ENCODE data around the gene OR2J3.

Gene OR2J3

DNA sequence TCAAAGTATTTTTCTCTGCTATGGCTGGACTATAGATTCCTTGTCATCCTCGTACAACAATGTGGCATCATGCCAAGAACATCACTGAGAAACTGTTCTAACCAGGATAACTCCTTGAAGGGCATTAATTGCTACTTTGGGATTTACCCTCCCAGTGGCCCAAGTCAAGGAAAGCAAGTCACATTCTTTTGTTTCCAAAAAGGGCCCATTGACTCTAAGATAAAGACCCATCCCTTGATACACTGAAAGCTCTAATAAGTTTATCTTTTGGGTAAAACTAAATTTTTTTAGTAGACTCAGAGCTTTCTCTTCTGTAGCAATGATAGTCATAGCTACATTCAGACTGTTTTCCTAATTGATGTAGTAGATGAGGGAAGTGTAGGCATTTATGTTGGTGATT lies at the start of gene OR2J3:
Gene OR2J3, plus strand, starts transcription at position 301 of the 400 bp plus-strand sequence. CDS start 3,833 bp downstream, outside the sequence.
- H3K27ac ChIP-seq: no peak within 1 kb of the TSS

DNA sequence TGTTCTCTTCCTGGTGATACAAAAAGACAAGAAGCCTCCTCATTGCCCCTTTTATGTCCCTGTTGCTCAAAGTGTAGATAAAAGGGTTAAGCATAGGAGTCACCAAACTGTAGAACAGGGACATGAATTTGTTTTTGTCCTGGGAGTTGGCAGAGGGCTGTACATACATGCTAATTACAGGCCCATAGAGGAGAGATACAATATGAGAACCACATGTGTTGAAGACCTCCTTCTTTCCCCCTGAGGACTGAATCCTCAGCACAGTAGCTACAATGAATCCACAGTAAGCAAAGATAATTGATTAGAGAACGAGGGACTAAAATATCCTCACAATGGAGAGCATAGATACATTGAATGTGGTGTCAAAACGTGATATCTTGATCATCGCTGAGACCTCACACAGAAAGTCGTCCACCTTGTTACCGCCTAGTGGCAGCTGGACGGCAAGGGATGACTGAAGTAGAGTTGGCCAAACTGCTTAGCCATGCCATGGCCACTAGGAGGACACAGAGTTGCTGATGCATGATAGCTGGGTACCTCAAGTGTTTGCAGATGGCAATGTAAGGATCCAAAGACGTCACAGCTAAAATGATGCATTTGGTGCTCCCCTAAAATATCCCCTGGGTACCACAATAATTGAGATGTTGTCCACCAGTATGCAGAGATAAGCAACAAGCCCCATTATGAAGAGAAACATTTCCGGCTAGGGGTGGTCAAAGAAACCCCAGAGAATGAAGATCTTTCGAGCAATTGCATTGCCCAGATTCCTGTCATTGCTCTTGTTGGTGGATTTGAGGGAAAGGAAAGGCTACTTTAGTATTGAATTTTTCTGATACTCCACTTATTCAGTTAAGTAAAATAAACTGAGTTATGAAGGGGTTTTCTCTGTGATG lies 35.8 kb upstream of the OR2J3 start:
- H3K27ac ChIP-seq: no peak overlapping the region
- no peak for TF ChIP-seq ZFX (IDR thresholded peaks at IDR 0.05; ENCODE audit: borderline replicate concordance)
- TF ChIP-seq, protein P1, sequence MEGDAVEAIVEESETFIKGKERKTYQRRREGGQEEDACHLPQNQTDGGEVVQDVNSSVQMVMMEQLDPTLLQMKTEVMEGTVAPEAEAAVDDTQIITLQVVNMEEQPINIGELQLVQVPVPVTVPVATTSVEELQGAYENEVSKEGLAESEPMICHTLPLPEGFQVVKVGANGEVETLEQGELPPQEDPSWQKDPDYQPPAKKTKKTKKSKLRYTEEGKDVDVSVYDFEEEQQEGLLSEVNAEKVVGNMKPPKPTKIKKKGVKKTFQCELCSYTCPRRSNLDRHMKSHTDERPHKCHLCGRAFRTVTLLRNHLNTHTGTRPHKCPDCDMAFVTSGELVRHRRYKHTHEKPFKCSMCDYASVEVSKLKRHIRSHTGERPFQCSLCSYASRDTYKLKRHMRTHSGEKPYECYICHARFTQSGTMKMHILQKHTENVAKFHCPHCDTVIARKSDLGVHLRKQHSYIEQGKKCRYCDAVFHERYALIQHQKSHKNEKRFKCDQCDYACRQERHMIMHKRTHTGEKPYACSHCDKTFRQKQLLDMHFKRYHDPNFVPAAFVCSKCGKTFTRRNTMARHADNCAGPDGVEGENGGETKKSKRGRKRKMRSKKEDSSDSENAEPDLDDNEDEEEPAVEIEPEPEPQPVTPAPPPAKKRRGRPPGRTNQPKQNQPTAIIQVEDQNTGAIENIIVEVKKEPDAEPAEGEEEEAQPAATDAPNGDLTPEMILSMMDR (IDR thresholded peaks at IDR 0.05): peak; percentile 78

More for the DNA sequence above, at the start of gene OR2J3:
- TF ChIP-seq ZFX (IDR thresholded peaks at IDR 0.05; ENCODE audit: borderline replicate concordance): no peak
- TF ChIP-seq, protein P1 (IDR thresholded peaks at IDR 0.05): no peak

DNA sequence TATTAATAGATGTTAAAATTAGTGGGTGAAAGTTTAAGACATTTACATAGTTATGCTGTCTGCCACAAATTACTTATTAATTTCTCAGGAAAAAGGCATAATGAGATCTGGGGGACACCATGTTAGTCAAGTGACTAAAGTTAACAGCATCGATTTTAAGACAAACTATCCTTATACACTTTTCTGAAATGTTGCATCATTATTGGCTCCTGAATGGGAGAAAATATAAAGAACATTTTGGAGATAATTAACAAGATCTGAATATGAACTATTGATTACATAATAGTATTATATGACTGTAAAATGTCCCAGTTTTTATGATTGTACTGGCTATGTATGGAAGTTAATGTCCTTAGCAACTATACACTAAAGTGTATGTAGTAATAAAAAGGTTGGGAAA lies 28.7 kb upstream of the OR2J3 start:
- TF ChIP-seq ZFX (IDR thresholded peaks at IDR 0.05; ENCODE audit: borderline replicate concordance): no peak
- TF ChIP-seq, protein P1 (IDR thresholded peaks at IDR 0.05): no peak
- H3K27ac ChIP-seq: no peak overlapping the region

DNA sequence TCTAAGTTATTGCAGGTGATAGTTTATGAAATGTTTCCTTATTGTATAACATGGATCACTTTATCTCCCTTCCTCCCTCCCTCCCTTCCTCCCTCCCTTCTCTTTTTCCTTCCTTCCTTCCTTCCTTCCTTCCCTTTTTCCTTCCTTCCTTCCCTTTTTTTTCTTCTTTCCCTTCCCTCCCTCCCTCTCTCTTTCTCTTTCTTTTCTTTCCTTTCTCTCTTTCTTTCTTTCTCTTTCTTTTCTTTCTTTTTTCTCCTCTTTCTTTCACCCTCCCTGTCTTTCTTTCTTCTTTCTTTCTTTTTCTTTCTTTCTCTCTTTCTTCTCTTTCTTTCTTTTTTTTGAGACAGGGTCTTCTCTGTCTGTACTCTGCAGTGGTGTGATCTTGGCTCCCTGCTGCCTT lies 26.5 kb upstream of the OR2J3 start:
- no peak overlapping the region for H3K27ac ChIP-seq
- TF ChIP-seq, protein P1 (IDR thresholded peaks at IDR 0.05): no peak
- TF ChIP-seq ZFX (IDR thresholded peaks at IDR 0.05; ENCODE audit: borderline replicate concordance): no peak

DNA sequence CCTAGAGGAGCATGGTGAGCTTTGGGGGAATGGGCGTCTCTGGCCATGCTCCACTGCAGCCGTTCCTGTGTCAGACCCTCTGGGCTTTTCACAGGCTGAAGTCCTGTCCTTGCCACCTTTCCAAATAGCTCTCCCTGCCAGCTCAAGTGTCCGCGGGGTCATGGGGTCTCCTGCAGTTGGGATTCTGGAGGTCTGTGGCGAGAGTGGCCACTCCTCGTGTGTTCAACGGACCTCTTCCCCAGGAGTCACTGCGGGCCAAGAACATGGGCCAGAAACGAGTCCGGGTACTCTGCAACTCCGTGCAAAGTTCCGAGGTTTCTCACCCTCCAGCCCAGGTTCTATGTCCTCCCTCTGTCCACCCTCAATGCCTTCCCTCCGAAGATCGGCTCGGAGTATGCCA lies 25.4 kb upstream of the OR2J3 start:
- H3K27ac ChIP-seq: no peak overlapping the region
- TF ChIP-seq ZFX (IDR thresholded peaks at IDR 0.05; ENCODE audit: borderline replicate concordance): no peak
- TF ChIP-seq, protein P1 (IDR thresholded peaks at IDR 0.05): no peak

DNA sequence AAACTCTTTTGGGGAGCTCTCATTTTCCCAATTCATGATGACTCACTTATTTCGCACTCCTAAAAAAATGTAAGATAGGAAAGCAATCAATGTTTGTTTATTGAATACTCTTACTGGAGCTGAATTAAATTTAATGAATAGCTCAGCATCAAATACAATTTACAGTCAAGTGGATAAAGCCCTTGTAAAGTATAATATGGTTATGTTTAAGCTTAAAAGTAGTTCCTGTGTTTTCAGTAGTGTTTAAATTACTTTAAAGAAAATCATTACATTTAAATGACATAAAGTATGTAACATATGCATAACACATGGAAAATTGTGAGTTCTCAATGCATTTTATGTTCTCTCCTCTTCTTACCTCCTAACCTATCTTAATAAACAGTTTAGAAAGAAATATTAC lies 20.6 kb upstream of the OR2J3 start, which contains the start of gene OR2B3:
Gene OR2B3, minus strand, starts transcription at position 101 of the 400 bp plus-strand sequence. Its CDS starts 65 bp downstream, at position 36.
- no peak within 1 kb of the TSS for H3K27ac ChIP-seq
- TF ChIP-seq ZFX (IDR thresholded peaks at IDR 0.05; ENCODE audit: borderline replicate concordance): no peak

DNA sequence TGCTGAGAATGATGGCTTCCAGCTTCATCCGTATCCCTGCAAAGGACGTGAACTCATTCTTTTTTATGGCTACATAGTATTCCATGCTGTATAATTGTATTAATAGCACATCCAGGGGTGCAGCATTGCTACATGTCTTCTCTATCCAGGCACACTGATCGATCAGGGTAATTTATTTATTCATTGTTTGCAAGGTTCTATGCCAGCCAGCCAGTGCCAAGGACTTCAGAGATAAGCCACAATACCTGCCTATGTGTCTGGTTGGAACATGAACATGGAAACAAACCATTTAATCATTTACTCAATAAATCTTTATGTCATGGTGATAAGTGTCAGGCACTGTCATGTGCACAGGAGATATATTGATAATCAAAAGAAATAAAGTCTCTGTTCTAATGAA lies 14.9 kb upstream of the OR2J3 start:
- no peak for TF ChIP-seq ZFX (IDR thresholded peaks at IDR 0.05; ENCODE audit: borderline replicate concordance)
- TF ChIP-seq, protein P1 (IDR thresholded peaks at IDR 0.05): no peak
- H3K27ac ChIP-seq: no peak overlapping the region

Data from 22Rv1 (cell line).